H9 (cell line): ENCODE results near the gene SLC7A9. TPM values are rescaled to one million over a fixed set of nuclear protein-coding genes. Genes with fewer than 3 reads are reported as not detected.

Source experiments
- DNase-seq: peaks from one replicate; pipeline ENCODE4 v3.0.0-alpha.2; 2017
- H2AFZ ChIP-seq: one replicate; pipeline ENCODE4 v1.6.1; 2013; ENCODE audit warnings: mild to moderate bottlenecking, low read length, control low read depth, moderate library complexity
- H2AK5ac ChIP-seq: 2 replicates; pipeline ENCODE4 v1.6.1; 2013; ENCODE audit warnings: low read length, control low read depth, mixed read lengths; ENCODE audit not compliant: insufficient read length
- H2BK120ac ChIP-seq: one replicate; pipeline ENCODE4 v1.6.1; 2013; ENCODE audit warnings: low read depth, mild to moderate bottlenecking, low read length, control low read depth, inconsistent platforms; ENCODE audit not compliant: poor library complexity, severe bottlenecking
- H2BK12ac ChIP-seq: 2 replicates; pipeline ENCODE4 v1.6.1; 2013; ENCODE audit warnings: low read length, control low read depth, mixed read lengths, low read depth; ENCODE audit not compliant: insufficient read length
- H2BK15ac ChIP-seq: 2 replicates; pipeline ENCODE4 v1.6.1; 2013; ENCODE audit warnings: low read depth, low read length, control low read depth
- H2BK20ac ChIP-seq: one replicate; pipeline ENCODE4 v1.6.1; 2013; ENCODE audit warnings: low read depth, mild to moderate bottlenecking, low read length, control low read depth, inconsistent platforms; ENCODE audit not compliant: poor library complexity, severe bottlenecking
- H2BK5ac ChIP-seq: 2 replicates; pipeline ENCODE4 v1.6.1; 2013; ENCODE audit warnings: low read length, control low read depth, mixed read lengths; ENCODE audit not compliant: insufficient read length
- H3K14ac ChIP-seq: 2 replicates; pipeline ENCODE4 v1.6.1; 2013; ENCODE audit warnings: low read length, control low read depth; ENCODE audit not compliant: insufficient read depth
- H3K18ac ChIP-seq: 2 replicates; pipeline ENCODE4 v1.6.1; 2013; ENCODE audit warnings: low read depth, mild to moderate bottlenecking, mixed read lengths, low read length, control low read depth; ENCODE audit not compliant: insufficient read length
- H3K23ac ChIP-seq: 2 replicates; pipeline ENCODE4 v1.6.1; 2013; ENCODE audit warnings: low read length, control low read depth, mixed read lengths, low read depth; ENCODE audit not compliant: insufficient read length
- H3K23me2 ChIP-seq: 2 replicates; pipeline ENCODE4 v1.6.1; 2013; ENCODE audit warnings: low read depth, mild to moderate bottlenecking, mixed read lengths, low read length, control low read depth; ENCODE audit not compliant: insufficient read length, poor library complexity, severe bottlenecking
- H3K27ac ChIP-seq: 2 replicates; pipeline ENCODE4 v1.5.1; 2013; ENCODE audit warnings: low read length, control low read depth, mixed read lengths, low read depth; ENCODE audit not compliant: insufficient read length
- H3K27me3 ChIP-seq: 2 replicates; pipeline ENCODE4 v1.6.1; 2013; ENCODE audit warnings: low read length, control low read depth, inconsistent platforms; ENCODE audit not compliant: insufficient read depth
- H3K4ac ChIP-seq: 2 replicates; pipeline ENCODE4 v1.6.1; 2013; ENCODE audit warnings: low read depth, mild to moderate bottlenecking, control low read depth, inconsistent platforms, low read length, moderate library complexity
- H3K4me1 ChIP-seq: 2 replicates; pipeline ENCODE4 v1.6.1; 2013; ENCODE audit warnings: low read length, control low read depth, inconsistent platforms; ENCODE audit not compliant: insufficient read depth
- H3K4me2 ChIP-seq: 2 replicates; pipeline ENCODE4 v1.6.1; 2013; ENCODE audit warnings: low read length, control low read depth, mixed read lengths; ENCODE audit not compliant: insufficient read length, insufficient read depth
- H3K56ac ChIP-seq: 2 replicates; pipeline ENCODE4 v1.6.1; 2013; ENCODE audit warnings: low read depth, mild to moderate bottlenecking, mixed read lengths, low read length, control low read depth; ENCODE audit not compliant: insufficient read length
- H3K79me1 ChIP-seq: 2 replicates; pipeline ENCODE4 v1.6.1; 2013; ENCODE audit warnings: low read depth, mild to moderate bottlenecking, moderate library complexity, low read length, control low read depth, inconsistent platforms; ENCODE audit not compliant: insufficient read depth, poor library complexity, severe bottlenecking
- H3K79me2 ChIP-seq: 2 replicates; pipeline ENCODE4 v1.6.1; 2013; ENCODE audit warnings: low read length, control low read depth, inconsistent platforms; ENCODE audit not compliant: insufficient read depth
- H3K9ac ChIP-seq: 2 replicates; pipeline ENCODE4 v1.6.1; 2013; ENCODE audit warnings: low read length, control low read depth, mixed read lengths; ENCODE audit not compliant: insufficient read length; ENCODE audit errors: extremely low read depth
- H3K9me3 ChIP-seq: one replicate; pipeline ENCODE4 v1.6.1; 2013; ENCODE audit warnings: low read depth, low read length, inconsistent platforms; ENCODE audit not compliant: control insufficient read depth
- H3T11ph ChIP-seq: one replicate; pipeline ENCODE4 v1.6.1; 2013; ENCODE audit warnings: mild to moderate bottlenecking, low read length, control low read depth, inconsistent platforms
- H4K20me1 ChIP-seq: one replicate; pipeline ENCODE4 v1.6.1; 2013; ENCODE audit not compliant: control insufficient read depth, insufficient read length, insufficient read depth
- H4K5ac ChIP-seq: 2 replicates; pipeline ENCODE4 v1.6.1; 2013; ENCODE audit warnings: low read depth, mild to moderate bottlenecking, mixed read lengths, low read length, control low read depth; ENCODE audit not compliant: insufficient read length
- H4K8ac ChIP-seq: replicated peaks from 2 replicates; pipeline ENCODE4 v1.6.1; 2013; ENCODE audit warnings: low read length, control low read depth, mixed read lengths, low read depth; ENCODE audit not compliant: insufficient read length
- H4K91ac ChIP-seq: 2 replicates; pipeline ENCODE4 v1.6.1; 2013; ENCODE audit warnings: low read depth, mild to moderate bottlenecking, moderate library complexity, mixed read lengths, low read length, control low read depth; ENCODE audit not compliant: insufficient read length
- H3K27ac Mint-ChIP-seq, 3 experiments: 2 replicates in 2 of 3; 3 replicates in 1 of 3; pipeline ENCODE4 v1.8.0; 2020 to 2021; ENCODE audit warnings: mixed read lengths in 3 of 3, mild to moderate bottlenecking in 1 of 3, moderate library complexity in 1 of 3
- H3K27me3 Mint-ChIP-seq: 2 replicates; pipeline ENCODE4 v1.8.0; 2021; ENCODE audit warnings: low read depth, mild to moderate bottlenecking, moderate library complexity, mixed read lengths
- H3K36me3 Mint-ChIP-seq, 3 experiments: 2 replicates in 2 of 3; 3 replicates in 1 of 3; pipeline ENCODE4 v1.8.0; 2020 to 2021; ENCODE audit warnings: low read depth in 3 of 3, mixed read lengths in 3 of 3; ENCODE audit not compliant: insufficient read depth in 1 of 3
- H3K4me1 Mint-ChIP-seq, 2 experiments: 2 replicates each; pipeline ENCODE4 v1.8.0; 2020; ENCODE audit warnings: mixed read lengths in 2 of 2
- H3K4me3 Mint-ChIP-seq, 2 experiments: 2 replicates in 1 of 2; 3 replicates in 1 of 2; pipeline ENCODE4 v1.8.0; 2020 to 2021; ENCODE audit warnings: mild to moderate bottlenecking in 2 of 2, mixed read lengths in 2 of 2, moderate library complexity in 1 of 2
- H3K9me3 Mint-ChIP-seq, 2 experiments: 2 replicates in 1 of 2; 3 replicates in 1 of 2; pipeline ENCODE4 v1.8.0; 2020; ENCODE audit warnings: mild to moderate bottlenecking in 2 of 2, mixed read lengths in 2 of 2, moderate library complexity in 1 of 2
- CTCF ChIP-seq: fragments of 200-600 bp; sonication (generic); conservative IDR thresholded peaks from 3 replicates; pipeline ENCODE4 v1.8.0; 2021; ENCODE audit warnings: antibody characterized with exemption, mild to moderate bottlenecking
- WGBS: extraction: QIAGEN DNeasy Blood & Tissue Kit; methylation state at CpG from one replicate; pipeline ENCODE4 v1.1.7; 2013; ENCODE audit warnings: missing lambda C conversion rate, low lambda C conversion rate, mixed read lengths; ENCODE audit not compliant: insufficient read length; ENCODE audit errors: extremely low coverage; 5-methylcytosine and 5-hydroxymethylcytosine counted together
- total RNA-seq: library from RNA; stranded (reverse); gene quantifications from 2 replicates; pipeline ENCODE4 v1.2.1, GENCODE V29; 2021

The SLC7A9 gene
- total RNA-seq, 1 experiment from 2014 or later = not detected

- Histone ChIP-seq H2BK5ac (no peak overlapping the region), H2BK120ac (no peak overlapping the region), H2BK12ac (no peak overlapping the region), H3K56ac (no peak overlapping the region), H4K5ac (no peak overlapping the region), H3K23me2 (no peaks in the 10 kb centered on the region), H3K18ac (no peak overlapping the region), H3K27me3 (no peaks in the 10 kb centered on the region), H4K8ac (no peak overlapping the region), H2BK15ac (no peak overlapping the region), H2BK20ac (no peak overlapping the region), H3K27ac (no peak overlapping the region), H4K20me1 (no peaks in the 10 kb centered on the region), H2AK5ac (no peak overlapping the region), H3T11ph (no peak overlapping the region), H3K4me2 (no peak overlapping the region), H4K91ac (no peak overlapping the region), H3K4me1 (no peaks in the 10 kb centered on the region), H3K9ac (no peak overlapping the region), H3K14ac (no peak overlapping the region), H3K23ac (no peak overlapping the region), H3K79me2 (no peaks in the 10 kb centered on the region), H2AFZ (no peak overlapping the region), H3K9me3 (no peaks in the 10 kb centered on the region), H3K79me1 (no peaks in the 10 kb centered on the region), H3K4ac (no peak overlapping the region)
- Mint-ChIP-seq H3K4me1 (peaks cover 30% of the 10 kb centered on the region in 2 experiments), H3K27me3 (no peaks in the 10 kb centered on the region), H3K27ac (no peak overlapping the region; a peak in 1 of 7 replicates), H3K4me3 (no peak overlapping the region; a peak in 1 of 5 replicates), H3K9me3 (no peaks in the 10 kb centered on the region; a peak in 1 of 5 replicates), H3K36me3 (peaks cover 0 to 9% (median 2%) of the 10 kb centered on the region in 3 experiments; a peak in 2 of 7 replicates)
- WGBS = no CpG with 5 or more reads among the region's 9 CpGs
- no peak for TF ChIP-seq CTCF
- no peak for DNase-seq
Measured at GRCh38 chr19:32874605-32875004, 5.0 kb upstream of the SLC7A9 start.
